ENCODE results near the gene IL12RB1. TPM values are rescaled to one million over a fixed set of nuclear protein-coding genes. Genes with fewer than 3 reads are reported as not detected.

IL12RB1 gene
- total RNA-seq, 1 donor from 2014 or later, result not detected

DNA sequence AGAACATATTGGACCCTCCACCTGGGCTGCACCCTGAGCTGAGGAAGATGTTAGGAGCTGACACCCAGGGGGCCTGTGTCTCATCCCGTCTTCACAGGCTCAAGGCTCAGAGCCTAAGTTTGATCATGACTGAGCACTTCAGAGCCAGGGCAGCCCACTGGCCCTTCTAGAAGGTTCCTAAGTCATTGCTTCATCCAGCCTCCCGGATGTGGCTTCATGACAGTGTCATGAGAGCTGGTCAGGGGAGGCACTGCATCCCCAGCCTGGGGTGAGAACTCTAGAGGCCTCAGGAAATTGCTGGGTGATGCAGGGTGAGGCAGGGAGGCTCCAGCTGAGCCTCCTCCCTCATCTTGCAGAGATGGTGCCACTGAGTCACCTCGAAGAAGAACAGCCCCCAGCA lies 41.3 kb upstream of the IL12RB1 start:
- no peak for DNase-seq (ENCODE audit: low spot score in 2 of 2, unreplicated experiment in 2 of 2)
- Mint-ChIP-seq H3K9me3 (no peaks in the 10 kb centered on the region), H3K4me1 (no peaks in the 10 kb centered on the region), H3K36me3 (peaks cover 30% of the 10 kb centered on the region), H3K27me3 (ENCODE audit: low read depth) (no peaks in the 10 kb centered on the region), H3K27ac (no peak overlapping the region), H3K4me3 (no peak overlapping the region)
- TF ChIP-seq CTCF (IDR thresholded peaks at IDR 0.05; ENCODE audit: unreplicated experiment), result no peak

GRCh38 chr19:18126097-18126496 lies 39.4 kb upstream of the IL12RB1 start:
- no peaks in the 10 kb centered on the region for H3K27me3 Mint-ChIP-seq (ENCODE audit: low read depth)
- DNase-seq (ENCODE audit: low spot score in 2 of 2, unreplicated experiment in 2 of 2), result no peak
- H3K9me3 Mint-ChIP-seq, result no peaks in the 10 kb centered on the region
- H3K36me3 Mint-ChIP-seq, result peaks cover 23% of the 10 kb centered on the region
- no peak for TF ChIP-seq CTCF (IDR thresholded peaks at IDR 0.05; ENCODE audit: unreplicated experiment)
- no peak overlapping the region for H3K27ac Mint-ChIP-seq
- H3K4me3 Mint-ChIP-seq, result no peak overlapping the region
- H3K4me1 Mint-ChIP-seq, result no peaks in the 10 kb centered on the region

DNA sequence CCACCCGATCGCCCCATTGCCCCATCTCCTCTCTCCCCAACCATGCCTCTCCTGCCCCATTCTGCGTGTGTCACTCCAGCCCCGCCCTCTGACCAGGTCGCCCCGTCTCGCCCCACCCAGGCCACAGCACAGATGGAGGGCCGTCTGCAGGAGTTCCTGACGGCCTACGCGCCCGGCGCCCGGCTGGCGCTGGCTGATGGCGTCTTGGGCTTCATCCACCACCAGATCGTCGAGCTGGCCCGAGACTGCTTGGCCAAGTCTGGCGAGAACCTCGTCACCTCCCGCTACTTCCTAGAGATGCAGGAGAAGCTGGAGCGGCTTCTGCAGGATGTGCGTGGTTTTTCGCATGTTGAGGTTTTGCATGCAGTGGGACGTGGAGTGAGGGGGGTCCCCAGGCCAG lies 37.1 kb upstream of the IL12RB1 start:
- H3K4me1 Mint-ChIP-seq, result peaks cover 9% of the 10 kb centered on the region
- peaks cover 17% of the 10 kb centered on the region for H3K36me3 Mint-ChIP-seq
- H3K9me3 Mint-ChIP-seq, result no peaks in the 10 kb centered on the region
- TF ChIP-seq CTCF (IDR thresholded peaks at IDR 0.05; ENCODE audit: unreplicated experiment), result no peak
- H3K27ac Mint-ChIP-seq, result no peak overlapping the region
- no peak for DNase-seq (ENCODE audit: low spot score in 2 of 2, unreplicated experiment in 2 of 2)
- H3K27me3 Mint-ChIP-seq (ENCODE audit: low read depth), result no peaks in the 10 kb centered on the region
- no peak overlapping the region for H3K4me3 Mint-ChIP-seq

- H3K9me3 Mint-ChIP-seq, result no peaks in the 10 kb centered on the region
- H3K4me3 Mint-ChIP-seq, result no peak overlapping the region
- TF ChIP-seq CTCF (IDR thresholded peaks at IDR 0.05; ENCODE audit: unreplicated experiment), result no peak
- peaks cover 14% of the 10 kb centered on the region for H3K4me1 Mint-ChIP-seq
- peaks cover 14% of the 10 kb centered on the region for H3K36me3 Mint-ChIP-seq
- no peaks in the 10 kb centered on the region for H3K27me3 Mint-ChIP-seq (ENCODE audit: low read depth)
- H3K27ac Mint-ChIP-seq, result no peak overlapping the region
- no peak for DNase-seq (ENCODE audit: low spot score in 2 of 2, unreplicated experiment in 2 of 2)
Observed at GRCh38 chr19:18122860-18123795, 36.4 kb upstream of the IL12RB1 start.

DNA sequence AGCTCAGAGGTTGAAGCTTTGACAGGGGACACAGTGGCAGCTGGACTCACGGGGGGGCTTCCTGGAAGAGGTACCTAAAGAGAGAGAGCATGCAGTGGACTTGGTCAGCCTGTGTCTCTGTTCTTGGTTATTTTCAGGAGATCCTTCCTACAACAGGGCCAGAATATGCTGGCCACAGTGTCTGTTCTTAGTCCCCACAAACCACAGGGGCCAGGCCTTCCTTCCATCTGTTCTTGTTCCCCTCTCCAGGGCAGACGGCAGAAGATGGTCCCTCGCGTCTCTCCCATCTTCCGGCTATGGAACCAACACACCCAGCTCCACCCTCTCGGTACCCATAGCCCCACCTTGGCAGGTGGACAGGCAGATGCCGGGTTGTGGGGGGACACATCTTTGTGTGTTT lies 35.7 kb upstream of the IL12RB1 start:
- Mint-ChIP-seq H3K4me1 (peaks cover 16% of the 10 kb centered on the region), H3K27ac (no peak overlapping the region), H3K27me3 (ENCODE audit: low read depth) (no peaks in the 10 kb centered on the region), H3K36me3 (peaks cover 14% of the 10 kb centered on the region), H3K9me3 (no peaks in the 10 kb centered on the region), H3K4me3 (no peak overlapping the region)
- DNase-seq (ENCODE audit: low spot score in 2 of 2, unreplicated experiment in 2 of 2), result no peak
- no peak for TF ChIP-seq CTCF (IDR thresholded peaks at IDR 0.05; ENCODE audit: unreplicated experiment)
